ENCODE data around the gene ENAM.
"Not testable (repeated sequence)": the region's sequence is repeated elsewhere in the genome, so short reads cannot be mapped to it uniquely, and the experiment has no call there.

ENAM gene

DNA sequence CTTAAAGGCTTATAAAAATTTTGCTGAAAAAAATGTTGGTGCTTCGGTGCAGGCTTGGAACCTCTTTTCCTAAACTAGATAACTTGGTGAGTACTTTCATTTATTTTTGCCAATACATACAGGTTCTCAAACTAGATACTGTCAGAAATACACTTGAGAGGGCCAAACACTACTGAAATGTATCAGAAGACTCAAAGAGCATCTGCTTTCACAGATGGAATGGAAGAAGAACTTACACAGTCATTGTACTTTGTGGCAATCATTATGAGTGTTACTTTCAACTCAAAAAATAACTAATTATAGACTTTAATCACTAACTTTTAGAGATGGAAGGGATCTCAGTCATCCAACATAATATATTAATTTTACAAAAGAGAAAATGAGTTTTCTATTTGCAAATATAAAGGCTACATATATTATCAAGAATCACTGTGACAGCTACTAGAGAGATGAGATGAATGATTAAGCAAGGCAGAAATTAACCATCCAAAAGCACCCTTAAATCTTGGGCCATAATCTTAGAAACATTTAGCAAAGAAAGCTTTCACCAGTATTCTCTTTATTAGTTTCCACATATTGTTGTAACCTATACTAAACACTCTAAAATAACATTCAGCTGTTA lies 1.0 kb downstream of the ENAM start:
- no peak for DNase-seq (ENCODE audit: low read depth in 2 of 2)

DNA sequence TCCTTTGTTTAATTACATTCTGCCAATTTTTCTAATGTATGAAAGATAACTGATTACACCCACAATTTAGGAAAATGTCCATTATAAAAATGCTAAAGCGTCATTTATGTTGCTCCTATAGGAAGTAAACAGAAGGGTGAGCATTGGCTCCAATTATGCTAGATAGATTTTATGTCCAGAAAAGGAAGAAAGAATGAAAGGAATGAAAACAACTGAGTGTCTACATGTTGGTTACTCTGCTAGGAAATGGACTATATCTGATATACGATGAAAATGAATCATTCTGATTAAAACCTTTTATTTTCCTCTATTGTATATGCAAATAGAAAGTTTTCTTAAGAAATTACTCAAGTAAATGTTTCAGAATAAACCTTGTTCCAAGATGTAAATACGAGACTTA lies 1.6 kb downstream of the ENAM start:
- no peak for DNase-seq (ENCODE audit: low read depth in 2 of 2)

DNA sequence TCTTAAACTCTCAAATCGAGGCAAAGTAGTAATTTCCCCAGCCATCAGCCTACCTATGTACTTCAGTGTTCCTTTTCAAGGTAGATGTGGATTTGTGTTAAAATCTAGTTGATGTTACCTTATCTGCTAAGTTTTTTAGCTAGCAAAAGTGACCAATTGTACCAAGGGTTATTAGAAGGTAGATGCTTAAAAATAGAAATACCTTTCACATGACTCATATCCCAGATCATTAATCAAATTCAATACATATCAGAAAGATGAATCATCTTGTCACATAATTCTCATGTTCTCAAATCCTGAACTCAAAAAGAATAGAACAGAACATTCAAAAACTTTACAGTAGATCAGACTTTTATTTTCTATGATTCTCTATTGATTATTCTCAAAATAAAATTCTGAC lies 3.5 kb downstream of the ENAM start:
- no peak for DNase-seq (ENCODE audit: low read depth in 2 of 2)

DNA sequence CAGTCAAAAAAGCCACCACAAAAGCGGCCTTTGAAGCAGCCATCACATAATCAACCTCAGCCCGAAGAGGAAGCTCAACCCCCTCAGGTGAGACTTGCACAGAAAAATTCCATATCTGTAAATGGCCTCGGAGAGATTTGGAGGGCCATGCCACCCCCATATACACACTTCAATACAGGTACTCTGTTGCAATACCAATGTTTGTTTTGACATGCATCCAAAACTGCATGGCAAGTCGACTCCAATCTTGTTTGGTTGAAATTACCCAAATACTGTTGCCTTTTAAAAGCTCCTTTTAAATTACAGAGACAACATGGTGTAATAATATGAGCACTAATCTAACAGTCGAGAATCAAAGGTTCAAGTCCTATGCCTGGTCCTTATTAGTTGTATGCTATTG lies 5.9 kb downstream of the ENAM start:
- no peak for DNase-seq (ENCODE audit: low read depth in 2 of 2)

- no peak for DNase-seq (ENCODE audit: low read depth in 2 of 2)
Measured at GRCh38 chr4:70637239-70637913, 8.8 kb downstream of the ENAM start.

DNA sequence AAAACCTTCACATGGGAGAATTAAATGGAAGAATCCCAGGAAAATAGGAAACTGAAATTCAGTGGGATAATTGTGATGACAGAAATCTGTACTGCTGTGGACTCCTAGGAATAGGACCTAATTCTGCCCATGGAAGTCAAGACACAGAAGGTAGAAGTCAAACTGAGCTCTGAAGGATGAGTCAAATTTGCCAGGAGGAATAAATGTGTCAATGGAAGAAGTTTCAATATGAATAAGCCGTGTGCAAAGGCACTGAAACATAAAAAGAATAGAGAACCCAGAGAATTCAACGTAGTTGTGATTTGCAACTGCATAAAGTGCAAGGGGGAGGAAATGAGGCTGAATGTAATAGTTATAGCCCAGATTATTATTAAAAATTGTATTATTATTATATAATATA lies 11.6 kb downstream of the ENAM start:
- no peak for DNase-seq (ENCODE audit: low read depth in 2 of 2)

DNA sequence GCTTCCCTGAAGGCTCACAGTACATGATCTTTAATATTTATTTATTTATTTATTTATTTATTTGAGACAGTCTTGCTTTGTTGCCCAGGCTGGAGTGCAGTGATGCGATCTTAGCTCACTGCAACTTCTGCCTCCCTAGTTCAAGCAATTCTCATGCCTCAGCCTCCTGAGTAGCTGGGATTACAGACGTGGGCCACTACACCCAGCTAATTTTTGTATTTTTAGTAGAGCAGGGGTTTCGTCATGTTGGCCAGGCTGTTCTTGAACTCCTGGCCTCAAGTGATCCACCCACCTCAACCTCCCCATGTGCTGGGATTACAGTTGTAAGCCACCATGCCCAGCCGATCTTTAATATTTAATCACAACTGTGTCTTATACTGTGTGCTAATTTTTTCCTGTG lies 22.2 kb downstream of the ENAM start:
- not testable (repeated sequence) for DNase-seq (ENCODE audit: low read depth in 2 of 2)

DNA sequence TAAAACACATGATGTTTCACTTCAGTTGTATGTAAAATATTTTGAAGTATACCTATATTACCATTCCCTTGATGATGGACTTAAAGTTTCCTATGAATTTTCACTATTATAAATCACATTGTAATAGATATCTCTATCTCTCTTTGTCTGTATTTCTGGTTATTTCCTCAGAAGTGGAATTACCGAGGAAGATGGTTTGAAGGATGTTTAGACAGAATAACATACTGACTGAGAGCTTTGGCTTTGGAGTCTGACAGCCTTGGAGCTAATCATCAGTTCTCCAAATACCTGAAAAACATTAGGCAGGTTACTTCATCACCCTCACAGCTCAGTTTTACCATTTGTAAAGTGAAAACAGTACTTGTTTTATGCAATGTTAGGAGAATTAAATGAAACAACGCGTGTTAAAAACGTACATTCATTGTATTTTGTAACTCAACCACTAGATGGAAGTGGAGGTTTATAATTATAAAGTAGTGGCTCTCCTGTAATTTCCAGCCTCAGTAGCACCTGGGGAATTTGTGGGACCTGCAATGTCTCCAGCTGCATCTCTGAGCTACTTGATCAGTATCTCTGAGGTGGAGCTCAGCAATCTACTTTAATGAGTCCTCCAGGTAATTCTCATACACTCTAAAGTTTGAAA lies 23.4 kb downstream of the ENAM start:
- no peak for DNase-seq (ENCODE audit: low read depth in 2 of 2)

DNA sequence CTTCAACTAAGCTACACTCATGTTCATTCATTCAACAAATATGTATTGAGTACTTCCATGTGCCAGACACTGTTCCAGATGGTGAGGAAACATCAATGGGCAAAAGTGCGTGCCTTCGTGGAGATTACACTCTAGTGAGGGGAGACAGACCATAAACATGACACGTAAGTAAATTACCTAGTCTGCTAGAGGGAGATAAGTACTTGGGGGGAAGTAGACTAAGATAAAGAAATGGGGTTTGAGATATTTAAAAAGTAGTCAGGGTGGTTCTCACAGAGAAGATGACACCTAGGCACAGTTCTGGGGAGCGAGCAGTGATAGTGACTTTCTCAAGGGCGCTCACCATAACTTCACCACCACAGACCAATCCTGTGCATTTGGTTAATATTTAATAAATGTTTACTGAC lies 26.1 kb downstream of the ENAM start:
- no peak for DNase-seq (ENCODE audit: low read depth in 2 of 2)

- no peak for DNase-seq (ENCODE audit: low read depth in 2 of 2)
Measured at GRCh38 chr4:70657326-70657725, 28.8 kb downstream of the ENAM start.

DNA sequence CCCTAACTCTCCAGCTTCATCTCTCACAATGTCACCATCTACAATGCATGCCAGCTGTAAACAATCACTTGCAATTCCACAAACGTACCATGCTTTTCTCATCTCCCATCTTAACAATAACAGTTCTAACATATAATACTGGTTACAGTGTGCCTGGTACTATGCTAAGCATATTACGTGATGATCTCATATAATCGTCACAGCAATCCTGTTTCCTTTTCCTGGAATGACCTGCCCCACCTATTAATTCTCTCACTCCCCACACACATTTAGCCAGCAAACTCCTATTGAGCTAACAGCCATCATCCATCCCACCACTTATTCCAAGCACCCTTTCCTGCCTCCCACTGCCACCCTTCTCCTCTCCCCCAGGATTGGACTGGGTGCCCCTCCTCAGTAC lies 29.9 kb downstream of the ENAM start:
- DNase-seq (ENCODE audit: low read depth in 2 of 2) = no peak

DNA sequence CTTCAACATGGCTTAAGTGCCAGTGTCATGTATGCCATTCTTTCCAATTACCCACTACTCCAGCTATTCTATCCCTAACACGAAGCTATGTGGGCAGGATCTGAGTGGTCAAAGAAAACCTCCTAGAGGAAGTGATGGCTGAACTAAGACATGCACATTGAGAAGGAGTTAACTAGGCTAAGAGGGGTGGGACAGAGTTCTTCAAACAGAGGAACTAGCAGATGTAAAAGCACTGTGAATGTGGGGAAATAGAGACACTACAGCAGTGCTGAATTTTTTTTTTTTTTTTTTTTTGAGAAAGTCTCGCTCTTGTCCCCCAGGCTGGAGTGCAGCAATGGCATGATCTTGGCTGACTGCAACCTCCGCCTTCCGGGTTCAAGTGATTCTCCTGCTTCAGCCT lies 31.6 kb downstream of the ENAM start:
- DNase-seq (ENCODE audit: low read depth in 2 of 2) = no peak

- not testable (repeated sequence) for DNase-seq (ENCODE audit: low read depth in 2 of 2)
Measured at GRCh38 chr4:70661309-70661922, 32.9 kb downstream of the ENAM start.

GRCh38 chr4:70666369-70666768 lies 37.8 kb downstream of the ENAM start, which contains the start of gene JCHAIN:
JCHAIN (minus strand) TSS chr4:70666508; CDS start chr4:70666490, 18 bp downstream.
- DNase-seq (ENCODE audit: low read depth in 2 of 2) = no peak

DNA sequence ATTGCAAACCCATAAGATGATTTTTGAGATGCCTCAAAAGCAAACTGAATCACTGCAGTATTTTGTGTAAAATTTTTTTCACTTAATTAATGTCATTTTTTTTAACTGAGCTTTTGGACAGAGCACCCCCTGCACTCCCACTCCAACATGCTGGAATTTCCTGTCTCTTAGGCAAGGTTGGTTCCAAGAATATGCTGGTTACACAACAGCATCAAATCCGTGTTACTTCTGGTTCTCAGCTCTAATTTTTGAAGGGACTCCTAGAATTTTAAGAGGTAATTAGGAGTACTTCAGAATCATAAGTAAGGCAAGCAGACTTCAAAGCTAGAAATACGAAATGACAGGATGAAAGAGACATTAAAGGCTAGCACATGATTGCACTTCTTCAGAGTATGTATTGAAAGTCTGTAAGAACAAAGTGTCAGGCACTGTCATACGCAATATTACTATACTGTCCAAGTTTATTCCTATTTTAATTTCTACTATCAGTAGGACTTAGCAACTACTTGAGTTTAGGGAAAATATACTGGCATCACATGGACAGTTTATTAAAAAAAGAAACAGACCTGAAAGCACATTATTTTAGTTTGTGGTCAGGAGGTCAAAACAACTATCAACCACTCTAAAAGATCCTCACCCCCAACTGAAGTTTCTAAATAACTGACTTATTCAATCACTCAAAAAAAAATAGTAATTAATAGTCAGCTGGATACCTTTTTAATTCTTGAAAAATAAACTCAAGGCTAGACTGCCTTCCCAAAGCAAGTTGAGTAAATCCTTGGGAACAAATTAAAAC lies 39.4 kb downstream of the ENAM start:
- DNase-seq (ENCODE audit: low read depth in 2 of 2) = no peak

- DNase-seq (ENCODE audit: low read depth in 2 of 2) = no peak
Measured at GRCh38 chr4:70670332-70671014, 41.9 kb downstream of the ENAM start.

DNA sequence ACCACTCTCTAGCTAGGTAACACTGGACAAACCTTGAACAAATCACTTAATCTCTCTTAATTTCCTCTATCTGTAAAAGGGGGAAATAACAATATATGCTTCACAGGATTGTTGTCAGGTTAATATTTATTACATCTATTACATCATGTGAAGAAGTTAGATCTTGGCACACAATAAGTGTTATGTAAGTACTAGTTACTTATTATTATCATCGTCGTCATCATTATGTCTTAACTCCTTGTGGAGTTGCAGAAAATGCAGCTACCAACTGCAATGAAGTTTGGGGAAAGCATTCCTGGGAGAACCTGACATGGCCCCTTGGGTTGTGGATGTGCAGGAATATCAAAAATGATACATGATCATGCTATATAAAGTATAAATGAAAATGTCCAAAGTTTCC lies 42.5 kb downstream of the ENAM start:
- DNase-seq (ENCODE audit: low read depth in 2 of 2) = no peak

- no peak for DNase-seq (ENCODE audit: low read depth in 2 of 2)
Measured at GRCh38 chr4:70674191-70674590, 45.6 kb downstream of the ENAM start.

GRCh38 chr4:70674731-70675130 lies 46.2 kb downstream of the ENAM start:
- DNase-seq (ENCODE audit: low read depth in 2 of 2) = no peak

- DNase-seq (ENCODE audit: low read depth in 2 of 2) = no peak
Measured at GRCh38 chr4:70676554-70677090, 48.1 kb downstream of the ENAM start.

- DNase-seq (ENCODE audit: low read depth in 2 of 2) = no peak
Measured at GRCh38 chr4:70678383-70678999, 49.9 kb downstream of the ENAM start.
